ENCODE data around the gene DIP2B. TPM values are rescaled to one million over a fixed set of nuclear protein-coding genes. Genes with fewer than 3 reads are reported as not detected.
A peak's percentile ranks its signal among the peaks of the same experiment; 100 is the strongest.

The DIP2B gene
- total RNA-seq, 1 donor from 2014 or later, result 45.1 TPM

DNA sequence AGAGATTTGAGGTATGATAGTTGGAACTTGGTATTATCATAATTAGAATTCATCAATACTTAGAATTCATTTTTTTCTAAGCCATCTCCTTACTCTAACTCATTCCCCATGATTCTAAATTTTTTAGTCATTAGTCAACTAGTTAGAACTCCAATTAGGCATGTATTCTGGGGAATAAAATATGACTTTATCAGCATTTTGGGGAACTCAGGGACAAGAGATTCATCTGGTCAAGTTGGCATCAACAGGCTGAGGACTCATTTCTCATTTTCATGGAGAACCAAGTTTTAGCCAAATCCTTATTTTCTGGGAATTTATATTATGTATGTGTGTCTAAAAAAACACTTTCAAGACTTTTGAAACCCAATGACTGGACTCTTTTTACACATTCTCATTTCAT is 29.2 kb downstream of the DIP2B start:
- H3K4me3 Mint-ChIP-seq (ENCODE audit: unreplicated experiment), result no peak overlapping the region
- DNase-seq (ENCODE audit: low spot score), result no peak
- H3K27ac Mint-ChIP-seq (ENCODE audit: unreplicated experiment), result no peak overlapping the region
- TF ChIP-seq, protein P1, sequence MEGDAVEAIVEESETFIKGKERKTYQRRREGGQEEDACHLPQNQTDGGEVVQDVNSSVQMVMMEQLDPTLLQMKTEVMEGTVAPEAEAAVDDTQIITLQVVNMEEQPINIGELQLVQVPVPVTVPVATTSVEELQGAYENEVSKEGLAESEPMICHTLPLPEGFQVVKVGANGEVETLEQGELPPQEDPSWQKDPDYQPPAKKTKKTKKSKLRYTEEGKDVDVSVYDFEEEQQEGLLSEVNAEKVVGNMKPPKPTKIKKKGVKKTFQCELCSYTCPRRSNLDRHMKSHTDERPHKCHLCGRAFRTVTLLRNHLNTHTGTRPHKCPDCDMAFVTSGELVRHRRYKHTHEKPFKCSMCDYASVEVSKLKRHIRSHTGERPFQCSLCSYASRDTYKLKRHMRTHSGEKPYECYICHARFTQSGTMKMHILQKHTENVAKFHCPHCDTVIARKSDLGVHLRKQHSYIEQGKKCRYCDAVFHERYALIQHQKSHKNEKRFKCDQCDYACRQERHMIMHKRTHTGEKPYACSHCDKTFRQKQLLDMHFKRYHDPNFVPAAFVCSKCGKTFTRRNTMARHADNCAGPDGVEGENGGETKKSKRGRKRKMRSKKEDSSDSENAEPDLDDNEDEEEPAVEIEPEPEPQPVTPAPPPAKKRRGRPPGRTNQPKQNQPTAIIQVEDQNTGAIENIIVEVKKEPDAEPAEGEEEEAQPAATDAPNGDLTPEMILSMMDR (IDR thresholded peaks at IDR 0.05; ENCODE audit: unreplicated experiment), result no peak
- peaks cover 2% of the 10 kb centered on the region for H3K4me1 Mint-ChIP-seq (ENCODE audit: unreplicated experiment)
- H3K36me3 Mint-ChIP-seq (ENCODE audit: low read depth, unreplicated experiment), result peaks cover 6% of the 10 kb centered on the region
- no peaks in the 10 kb centered on the region for H3K9me3 Mint-ChIP-seq (ENCODE audit: unreplicated experiment)
- H3K27me3 Mint-ChIP-seq (ENCODE audit: unreplicated experiment), result peaks cover 2% of the 10 kb centered on the region

DNA sequence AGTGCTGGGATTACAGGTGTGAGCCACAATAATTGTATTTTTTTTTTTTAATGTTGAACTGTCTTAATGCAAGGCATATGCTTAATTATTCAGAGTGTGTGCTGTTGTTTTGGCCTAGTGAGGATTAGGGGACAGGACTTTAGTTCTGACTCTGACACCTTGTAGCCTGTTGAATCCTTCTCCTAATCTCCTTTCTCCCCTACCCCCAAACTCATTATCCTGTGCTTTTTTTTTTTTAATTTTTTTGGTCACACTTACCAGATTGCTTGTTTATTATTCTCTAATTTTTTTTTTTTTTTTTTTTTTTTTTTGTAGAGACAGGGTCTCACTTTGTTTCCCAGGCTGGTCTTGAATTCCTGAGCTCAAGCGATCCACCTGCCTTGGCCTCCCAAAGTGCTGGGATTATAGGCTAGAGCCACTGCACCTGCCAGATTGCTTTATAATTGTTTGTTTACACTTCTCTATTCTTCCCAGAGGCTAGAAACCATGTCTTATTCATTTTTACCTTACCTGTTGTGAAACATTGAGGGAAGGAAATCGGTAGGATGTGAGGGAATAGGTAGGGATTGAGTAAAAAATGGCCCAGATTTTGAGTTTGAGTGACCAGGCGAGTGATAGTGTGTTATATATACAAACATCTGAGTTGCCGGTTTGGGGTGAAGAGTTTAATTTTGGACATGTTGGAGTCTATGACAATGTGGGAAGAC is 32.2 kb downstream of the DIP2B start:
- Mint-ChIP-seq H3K27me3 (ENCODE audit: unreplicated experiment) (peaks cover 2% of the 10 kb centered on the region), H3K4me1 (ENCODE audit: unreplicated experiment) (no peaks in the 10 kb centered on the region), H3K27ac (ENCODE audit: unreplicated experiment) (peak overlapping the region; percentile 24), H3K9me3 (ENCODE audit: unreplicated experiment) (no peaks in the 10 kb centered on the region), H3K36me3 (ENCODE audit: low read depth, unreplicated experiment) (peaks cover 6% of the 10 kb centered on the region), H3K4me3 (ENCODE audit: unreplicated experiment) (no peak overlapping the region)
- no peak for DNase-seq (ENCODE audit: low spot score)
- TF ChIP-seq, protein P1 (IDR thresholded peaks at IDR 0.05; ENCODE audit: unreplicated experiment), result no peak

DNA sequence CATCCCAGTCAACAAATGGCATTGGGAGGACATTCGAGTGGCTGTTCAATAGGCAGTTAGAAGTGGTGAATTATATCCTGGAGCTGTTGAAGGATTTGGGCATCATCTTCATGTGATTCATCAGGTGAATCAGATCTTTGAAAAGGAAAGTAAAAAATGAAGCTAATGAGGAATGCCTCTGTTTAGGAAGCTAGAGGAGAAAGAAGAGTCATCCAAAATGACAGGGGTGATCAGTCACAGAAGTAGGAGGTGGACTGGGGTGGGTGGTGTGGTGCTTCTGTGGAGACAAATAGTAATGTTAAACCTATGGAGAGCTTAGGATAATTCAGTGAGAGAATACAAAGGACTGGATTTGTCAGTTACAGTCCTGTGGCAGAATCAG is 32.7 kb downstream of the DIP2B start:
- TF ChIP-seq, protein P1 (IDR thresholded peaks at IDR 0.05; ENCODE audit: unreplicated experiment), result no peak
- H3K36me3 Mint-ChIP-seq (ENCODE audit: low read depth, unreplicated experiment), result peaks cover 6% of the 10 kb centered on the region
- H3K27ac Mint-ChIP-seq (ENCODE audit: unreplicated experiment), result peak overlapping the region; percentile 24
- peaks cover 2% of the 10 kb centered on the region for H3K27me3 Mint-ChIP-seq (ENCODE audit: unreplicated experiment)
- no peaks in the 10 kb centered on the region for H3K9me3 Mint-ChIP-seq (ENCODE audit: unreplicated experiment)
- H3K4me3 Mint-ChIP-seq (ENCODE audit: unreplicated experiment), result no peak overlapping the region
- DNase-seq (ENCODE audit: low spot score), result no peak
- H3K4me1 Mint-ChIP-seq (ENCODE audit: unreplicated experiment), result no peaks in the 10 kb centered on the region

DNA sequence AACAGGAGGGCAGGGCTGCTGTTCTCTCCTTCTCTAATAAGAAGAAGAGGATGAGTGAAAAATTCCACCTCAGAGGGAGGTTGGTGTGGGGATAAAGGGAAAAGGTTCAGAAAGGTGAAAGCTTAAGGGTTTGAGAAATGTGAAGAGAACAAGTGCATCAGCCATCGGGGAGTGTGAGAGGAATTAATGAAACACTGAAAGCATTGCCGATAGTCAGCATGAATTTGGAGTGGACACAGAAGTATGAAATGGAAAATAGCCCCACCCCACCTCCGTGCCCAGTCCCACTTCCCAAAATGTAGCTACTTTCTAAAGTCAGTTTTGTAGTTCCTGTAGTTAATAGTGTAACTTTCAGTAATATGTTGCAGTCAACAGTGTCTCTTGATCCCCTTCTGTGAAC is 33.4 kb downstream of the DIP2B start:
- Mint-ChIP-seq H3K27me3 (ENCODE audit: unreplicated experiment) (peaks cover 2% of the 10 kb centered on the region), H3K27ac (ENCODE audit: unreplicated experiment) (no peak overlapping the region), H3K4me1 (ENCODE audit: unreplicated experiment) (no peaks in the 10 kb centered on the region), H3K4me3 (ENCODE audit: unreplicated experiment) (no peak overlapping the region), H3K9me3 (ENCODE audit: unreplicated experiment) (no peaks in the 10 kb centered on the region), H3K36me3 (ENCODE audit: low read depth, unreplicated experiment) (peaks cover 6% of the 10 kb centered on the region)
- DNase-seq (ENCODE audit: low spot score), result no peak
- TF ChIP-seq, protein P1 (IDR thresholded peaks at IDR 0.05; ENCODE audit: unreplicated experiment), result no peak

DNA sequence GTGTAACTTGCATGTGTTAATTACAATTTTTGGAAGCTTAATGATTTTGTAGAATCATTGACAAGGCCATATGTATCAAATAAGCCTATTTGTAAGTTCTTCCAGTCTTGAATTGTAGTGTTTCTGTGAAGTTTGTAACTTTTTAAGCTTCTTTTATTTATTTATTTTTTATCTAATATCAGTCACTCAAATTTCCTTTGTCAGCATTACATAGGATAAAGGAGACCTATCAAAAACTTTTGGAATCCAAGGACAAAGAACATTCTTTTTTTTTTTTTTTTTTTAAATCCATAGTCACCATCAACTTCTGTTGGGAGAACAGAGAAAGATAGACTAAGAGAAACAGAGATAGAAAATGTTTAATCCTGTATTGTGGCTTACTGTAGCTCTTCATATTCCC is 36.4 kb downstream of the DIP2B start:
- no peak overlapping the region for H3K4me3 Mint-ChIP-seq (ENCODE audit: unreplicated experiment)
- peaks cover 6% of the 10 kb centered on the region for H3K36me3 Mint-ChIP-seq (ENCODE audit: low read depth, unreplicated experiment)
- no peak overlapping the region for H3K27ac Mint-ChIP-seq (ENCODE audit: unreplicated experiment)
- no peaks in the 10 kb centered on the region for H3K27me3 Mint-ChIP-seq (ENCODE audit: unreplicated experiment)
- TF ChIP-seq, protein P1 (IDR thresholded peaks at IDR 0.05; ENCODE audit: unreplicated experiment), result no peak
- no peak for DNase-seq (ENCODE audit: low spot score)
- H3K4me1 Mint-ChIP-seq (ENCODE audit: unreplicated experiment), result peaks cover 6% of the 10 kb centered on the region
- H3K9me3 Mint-ChIP-seq (ENCODE audit: unreplicated experiment), result no peaks in the 10 kb centered on the region
